HG03432 (cell line): ENCODE results near the gene RPL5.
"Not testable (repeated sequence)": the region's sequence is repeated elsewhere in the genome, so short reads cannot be mapped to it uniquely, and the experiment has no call there.

Experiments
- ATAC-seq: cut with Tn5 transposase; IDR thresholded peaks from one replicate; pipeline ENCODE4 v1.9.1; 2021; ENCODE audit warnings: mild to moderate bottlenecking, moderate library complexity; ENCODE audit not compliant: unreplicated experiment

RPL5 gene

GRCh38 chr1:92831762-92832536 lies at the start of gene RPL5:
TSS of gene RPL5 (plus strand) at chr1:92832040. CDS start at chr1:92832115, 75 bp downstream.
- peak; percentile 97 for ATAC-seq

- not testable (repeated sequence) for ATAC-seq
These were observed 48.3 kb upstream of the RPL5 start for GRCh38 chr1:92783550-92783949.

- ATAC-seq: peak; percentile 12
These were observed 47.7 kb upstream of the RPL5 start for GRCh38 chr1:92784021-92784638.

GRCh38 chr1:92784639-92785500 lies 47.0 kb upstream of the RPL5 start, which contains the start of gene EVI5:
TSS of gene EVI5 (minus strand) at chr1:92785108. CDS start at chr1:92736546, 48,562 bp downstream.
- peak; percentile 96 for ATAC-seq

DNA sequence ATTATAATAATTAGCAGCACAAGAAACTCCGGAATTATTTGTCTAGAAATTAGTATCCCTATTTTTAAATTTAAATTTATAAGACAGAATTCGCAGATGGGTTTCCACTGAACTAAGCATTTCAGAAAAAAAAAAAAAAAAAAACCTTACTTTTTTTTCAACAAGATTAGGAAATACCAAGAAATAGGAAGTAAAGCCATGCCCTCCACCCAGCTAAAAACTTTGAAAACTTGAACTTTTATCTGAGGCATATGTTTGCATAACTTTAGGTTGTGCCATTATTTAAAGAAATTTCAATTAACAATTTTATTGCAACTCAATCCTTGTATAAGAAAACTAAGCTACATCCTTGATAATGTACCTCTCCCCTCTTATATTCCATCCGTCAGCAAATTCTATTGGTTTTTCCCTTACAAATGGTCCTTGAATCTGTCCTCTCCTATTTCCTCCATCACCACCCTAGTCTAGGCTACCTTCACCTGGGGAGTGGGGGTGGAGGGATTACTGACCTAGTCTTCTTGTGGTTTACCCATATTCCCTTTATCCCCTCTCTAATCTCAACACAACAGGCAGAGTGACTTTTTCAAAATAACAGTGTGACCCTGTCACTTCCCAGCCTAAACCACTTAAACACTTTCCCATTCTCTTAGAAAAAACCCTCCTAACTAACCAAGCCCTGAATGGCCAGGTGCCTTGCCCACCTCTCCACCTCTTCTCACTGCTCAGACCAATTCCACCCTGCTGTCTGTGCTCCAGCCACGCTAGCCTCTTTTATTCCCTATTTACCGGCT lies 45.5 kb upstream of the RPL5 start:
- ATAC-seq: no peak

- no peak for ATAC-seq
These were observed 41.8 kb upstream of the RPL5 start for GRCh38 chr1:92790081-92790480.

DNA sequence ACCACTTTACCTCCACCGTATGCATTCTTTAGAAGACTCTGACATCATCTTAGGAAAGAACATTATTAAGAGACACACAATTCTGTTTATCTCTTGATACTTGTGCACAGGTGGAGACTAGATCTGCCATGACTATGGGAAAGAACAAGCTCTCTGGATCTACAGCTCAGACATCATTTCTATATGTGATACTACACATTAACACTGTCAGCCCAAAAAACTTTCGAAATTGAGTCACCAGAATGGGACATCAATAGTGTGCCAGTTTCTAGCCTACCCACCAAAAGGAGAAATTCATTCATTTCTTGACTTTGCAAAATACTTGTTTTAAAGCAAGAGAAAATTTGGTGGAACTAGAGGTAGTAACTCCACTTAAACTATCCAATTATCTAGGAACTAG lies 41.0 kb upstream of the RPL5 start:
- no peak for ATAC-seq

DNA sequence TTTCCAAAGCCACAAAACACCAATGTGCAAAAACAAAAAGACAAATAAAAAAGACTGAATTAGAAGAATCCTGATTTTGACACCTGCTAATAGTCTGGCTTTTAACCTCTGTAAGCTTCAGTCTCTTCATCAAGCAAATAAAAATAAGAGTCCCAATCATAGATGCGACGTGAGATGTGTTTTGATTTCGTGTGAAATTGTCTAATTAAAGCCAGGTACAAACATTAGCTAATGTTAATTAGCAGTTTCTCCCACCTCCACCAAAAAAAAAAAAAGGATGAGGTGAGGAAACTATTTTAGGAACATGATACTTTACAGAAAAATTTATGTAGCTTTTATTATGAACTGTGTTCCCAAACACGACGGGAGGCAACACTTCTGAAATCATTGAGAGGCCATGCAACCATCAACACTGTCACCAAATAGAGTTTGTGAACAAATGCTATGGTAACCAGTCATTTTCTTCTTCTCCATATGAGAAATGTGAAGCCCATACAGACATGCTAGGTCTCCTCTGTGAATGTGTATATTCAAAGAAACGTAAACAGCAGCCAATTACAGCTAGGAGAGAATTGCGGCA lies 40.3 kb upstream of the RPL5 start:
- ATAC-seq: no peak

GRCh38 chr1:92792340-92792782 lies 39.5 kb upstream of the RPL5 start:
- no peak for ATAC-seq

GRCh38 chr1:92795166-92795565 lies 36.7 kb upstream of the RPL5 start:
- no peak for ATAC-seq

DNA sequence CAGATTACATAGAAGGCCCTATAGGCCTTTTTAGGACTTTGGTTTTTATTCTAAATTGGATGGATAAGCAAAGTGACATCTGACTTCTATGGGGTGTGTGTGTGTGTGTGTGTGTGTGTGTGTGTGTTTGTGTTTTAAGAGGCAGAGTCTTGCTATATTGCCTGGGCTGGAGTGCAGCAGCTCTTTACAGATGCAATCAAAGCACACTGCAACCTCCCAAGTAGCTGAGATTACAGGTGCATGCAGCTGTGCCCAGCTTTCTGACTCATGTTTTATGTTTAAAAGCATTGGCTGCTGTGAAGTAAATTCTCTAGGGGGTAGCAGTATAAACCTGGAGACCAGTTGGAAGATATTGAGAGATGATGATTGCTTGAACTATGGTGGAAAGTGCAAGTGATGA lies 34.5 kb upstream of the RPL5 start:
- no peak for ATAC-seq

- no peak for ATAC-seq
These were observed 33.9 kb upstream of the RPL5 start for GRCh38 chr1:92797961-92798360.

GRCh38 chr1:92803140-92803887 lies 28.5 kb upstream of the RPL5 start:
- no peak for ATAC-seq

DNA sequence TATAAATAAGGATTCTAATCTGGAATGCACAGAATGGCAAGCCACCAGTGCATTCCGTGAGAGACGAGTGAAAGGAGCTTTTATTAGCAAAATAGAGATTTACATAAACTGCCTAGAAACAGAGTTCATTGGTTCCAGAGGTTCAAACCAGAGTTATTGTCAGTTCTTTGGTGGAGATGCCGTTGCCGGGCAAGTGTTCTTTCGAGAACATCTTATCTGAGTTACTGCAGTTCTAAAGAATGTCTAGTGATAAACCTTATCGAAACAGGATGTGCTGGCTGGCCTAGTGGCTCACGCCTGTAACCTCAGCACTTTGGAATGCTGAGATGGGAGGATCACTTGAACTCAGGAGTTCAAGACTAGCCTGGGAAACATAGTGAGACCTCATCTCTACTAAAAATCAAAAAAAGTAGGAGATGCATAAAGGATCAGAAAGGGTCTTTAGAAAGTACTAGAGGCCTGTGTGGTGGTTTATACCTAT lies 27.1 kb upstream of the RPL5 start:
- ATAC-seq: peak; percentile 94

DNA sequence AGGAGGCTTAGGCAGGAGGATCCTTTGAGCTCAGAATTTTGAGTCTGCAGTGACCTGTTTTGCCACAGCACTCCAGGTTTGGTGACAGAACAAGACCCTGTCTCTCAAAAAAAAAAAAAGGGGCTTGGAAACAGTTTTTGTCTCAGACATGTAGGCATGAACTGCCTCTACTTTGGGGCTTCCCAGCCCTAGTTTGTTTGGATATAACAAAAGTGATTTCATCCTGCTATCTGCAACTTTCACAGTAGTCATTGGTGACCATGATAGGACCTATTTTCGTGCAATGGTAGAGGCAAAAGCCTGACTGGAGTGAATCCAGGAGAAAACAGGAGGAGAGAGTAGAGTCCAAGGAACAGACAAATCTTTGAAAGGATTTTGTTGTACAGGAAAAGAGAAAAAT lies 26.6 kb upstream of the RPL5 start:
- no peak for ATAC-seq

DNA sequence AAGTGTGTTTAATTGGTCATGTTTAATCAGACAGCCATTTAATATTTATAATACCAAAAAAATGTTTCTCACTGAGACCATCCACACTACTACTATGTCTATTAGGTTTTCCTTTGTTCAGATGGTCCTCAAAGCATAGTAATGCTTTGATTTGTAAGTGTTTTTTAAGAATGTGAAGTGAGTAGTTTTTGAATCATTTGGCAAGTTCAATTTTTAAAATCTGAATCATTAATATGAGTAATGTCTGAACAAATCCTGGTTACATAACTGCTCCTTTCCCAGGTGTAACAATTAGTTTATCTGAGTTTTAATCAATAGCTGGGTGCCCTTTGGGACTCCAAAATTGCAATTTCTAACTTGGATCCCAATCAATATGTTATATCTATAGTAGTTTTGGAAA lies 23.5 kb upstream of the RPL5 start:
- ATAC-seq: no peak

DNA sequence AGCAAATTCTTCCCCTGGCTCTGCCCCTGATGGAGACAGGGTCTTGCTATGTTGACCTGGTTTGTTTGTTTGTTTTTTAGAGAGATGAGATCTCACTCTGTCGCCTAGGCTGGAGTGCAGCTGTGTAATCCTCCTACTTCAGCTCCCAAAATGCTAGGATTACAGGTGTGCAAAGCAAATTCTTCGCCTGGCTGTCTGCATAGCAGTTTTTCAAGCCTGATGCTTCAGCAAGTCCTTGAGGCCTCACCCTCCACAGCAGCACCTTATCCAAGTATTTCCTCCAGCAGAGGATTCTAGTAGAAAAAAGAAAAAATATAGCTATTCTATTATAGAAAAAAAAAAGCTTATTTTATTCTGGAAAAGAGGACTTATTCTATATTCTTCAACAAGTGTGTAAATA lies 15.1 kb upstream of the RPL5 start:
- ATAC-seq: no peak

- ATAC-seq: no peak
These were observed 14.6 kb upstream of the RPL5 start for GRCh38 chr1:92817137-92817697.
